Measurements from ENCODE around the gene ZNF330.

Gene ZNF330

GRCh38 chr4:141238186-141238585, 17.5 kb downstream of the ZNF330 start:
- DNase-seq = no peak

GRCh38 chr4:141240259-141240658, 19.6 kb downstream of the ZNF330 start:
- DNase-seq = no peak

- DNase-seq = no peak
Observed at GRCh38 chr4:141240671-141241070, 20.0 kb downstream of the ZNF330 start.

DNA sequence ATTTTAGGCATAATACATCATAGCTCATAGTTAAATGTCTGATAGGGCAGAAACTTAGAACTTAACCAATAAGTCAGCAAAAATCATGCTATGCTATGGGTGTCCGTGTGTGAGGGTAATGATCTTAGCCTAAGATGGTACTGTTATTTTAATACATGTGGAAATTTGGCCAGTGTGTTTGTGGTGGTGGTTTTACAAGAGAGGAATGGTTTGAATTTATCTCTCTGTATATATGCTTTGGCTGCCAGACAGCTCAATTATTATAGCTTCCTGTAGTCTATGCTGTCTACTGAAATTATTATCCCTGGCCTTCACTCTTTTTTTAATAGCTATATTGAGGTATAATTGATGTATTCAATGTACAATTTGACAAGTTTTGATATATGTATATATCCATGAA, 21.3 kb downstream of the ZNF330 start:
- no peak for DNase-seq

DNA sequence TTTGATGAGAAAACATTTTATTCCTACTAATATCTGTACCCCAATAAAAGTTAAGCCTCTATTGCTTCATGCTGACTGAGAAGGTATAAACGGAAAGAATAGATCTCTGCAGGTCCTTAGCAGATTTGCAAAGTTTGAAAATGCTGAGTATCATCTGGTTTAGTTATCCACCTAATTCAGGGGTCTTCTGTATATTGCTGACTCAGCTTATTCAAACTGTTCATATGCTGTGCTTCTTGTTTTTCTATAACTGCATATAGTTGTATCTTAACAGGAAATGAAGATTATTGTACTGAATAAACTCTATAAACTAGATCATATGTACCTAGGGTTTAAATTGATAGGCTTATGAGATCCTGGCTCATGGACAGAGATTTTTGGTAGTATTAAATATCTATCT, 23.7 kb downstream of the ZNF330 start:
- no peak for DNase-seq

DNA sequence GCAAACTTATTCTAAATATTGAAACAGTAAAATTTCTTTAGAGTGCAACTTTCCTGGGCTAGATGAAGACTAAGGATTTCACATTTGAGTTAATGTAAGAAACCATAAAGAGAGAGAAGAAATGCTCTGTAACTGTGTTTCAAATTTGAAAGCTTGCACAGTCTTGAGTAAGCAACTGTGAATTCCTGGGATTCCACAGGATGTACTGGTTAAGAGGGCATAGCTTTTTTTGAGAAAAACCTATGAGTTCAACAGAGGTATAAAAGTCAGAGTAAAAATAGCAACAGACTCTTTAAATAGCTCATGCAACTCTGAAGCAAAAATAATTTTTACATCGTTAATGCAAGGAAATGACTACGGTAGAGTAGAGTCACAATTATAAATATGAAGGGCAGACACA, 25.5 kb downstream of the ZNF330 start:
- no peak for DNase-seq

GRCh38 chr4:141246683-141247429, 26.2 kb downstream of the ZNF330 start:
- DNase-seq = no peak

DNA sequence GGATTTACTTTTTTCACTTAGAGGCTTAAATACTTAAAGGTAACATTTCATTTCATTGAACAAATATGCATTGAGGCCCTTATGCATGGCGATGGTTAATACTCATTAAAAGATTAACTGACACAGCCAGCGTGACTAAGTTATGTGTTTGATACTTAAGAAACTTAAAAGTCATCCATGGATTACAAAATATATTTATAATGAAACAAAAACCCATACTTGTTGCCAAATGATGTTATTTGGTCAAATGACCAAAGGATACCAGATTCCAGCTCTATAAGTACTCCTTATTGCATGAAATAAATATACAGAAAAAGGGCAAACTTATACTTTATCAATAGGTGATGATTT, 26.7 kb downstream of the ZNF330 start:
- no peak for DNase-seq

- no peak for DNase-seq
Observed at GRCh38 chr4:141248029-141248428, 27.3 kb downstream of the ZNF330 start.

GRCh38 chr4:141248486-141248885, 27.8 kb downstream of the ZNF330 start:
- no peak for DNase-seq

DNA sequence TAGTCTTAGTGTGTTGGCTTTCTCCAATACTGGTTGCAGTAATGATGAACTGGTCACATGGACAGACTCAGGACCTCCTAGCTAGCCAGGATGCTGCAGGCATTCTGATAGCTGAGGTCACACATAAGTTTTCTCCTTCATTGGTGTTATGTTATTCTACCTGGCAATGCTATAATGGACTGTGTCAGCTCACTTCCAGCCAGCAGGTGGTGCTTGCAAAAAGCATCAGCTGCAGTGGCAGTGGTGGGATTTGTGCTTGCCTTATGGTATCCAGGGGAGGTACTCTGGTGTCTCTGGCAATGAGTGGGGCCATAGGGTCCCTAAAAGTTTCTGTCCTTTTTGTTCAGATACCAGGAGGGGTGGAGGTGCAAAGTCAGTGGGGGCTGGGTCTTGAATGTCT, 33.6 kb downstream of the ZNF330 start:
- no peak for DNase-seq

DNA sequence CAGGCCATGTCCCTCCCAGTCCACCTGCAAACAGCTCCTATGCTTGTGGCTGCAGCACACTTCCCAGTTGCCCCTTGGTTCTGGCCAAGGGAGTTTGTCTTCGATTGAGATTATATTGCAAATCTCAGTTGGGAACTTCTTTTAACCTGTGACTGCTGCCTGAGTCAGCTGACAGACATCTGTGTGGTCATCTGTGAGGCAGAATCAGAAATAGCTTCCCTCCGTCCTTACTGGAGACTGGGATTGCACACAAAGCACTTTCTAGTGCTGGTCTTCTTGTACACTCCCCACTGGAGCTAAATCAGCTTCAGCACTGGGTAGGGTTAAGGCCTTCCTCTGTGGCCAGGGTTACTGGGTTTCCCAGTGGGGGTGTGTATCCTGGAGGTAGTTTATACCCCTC, 34.3 kb downstream of the ZNF330 start:
- DNase-seq = no peak

GRCh38 chr4:141258558-141258957, 37.9 kb downstream of the ZNF330 start:
- DNase-seq = no peak

- no peak for DNase-seq
Observed at GRCh38 chr4:141275834-141276233, 55.1 kb downstream of the ZNF330 start.

GRCh38 chr4:141283152-141283551, 62.5 kb downstream of the ZNF330 start:
- no peak for DNase-seq

GRCh38 chr4:141283563-141283962, 62.9 kb downstream of the ZNF330 start:
- DNase-seq = no peak

All from hippocampal formation (tissue), 2 donors.